Measurements from ENCODE around the gene TBC1D3E.
"Not testable (repeated sequence)": the region's sequence is repeated elsewhere in the genome, so short reads cannot be mapped to it uniquely, and the experiment has no call there.

The TBC1D3E gene

DNA sequence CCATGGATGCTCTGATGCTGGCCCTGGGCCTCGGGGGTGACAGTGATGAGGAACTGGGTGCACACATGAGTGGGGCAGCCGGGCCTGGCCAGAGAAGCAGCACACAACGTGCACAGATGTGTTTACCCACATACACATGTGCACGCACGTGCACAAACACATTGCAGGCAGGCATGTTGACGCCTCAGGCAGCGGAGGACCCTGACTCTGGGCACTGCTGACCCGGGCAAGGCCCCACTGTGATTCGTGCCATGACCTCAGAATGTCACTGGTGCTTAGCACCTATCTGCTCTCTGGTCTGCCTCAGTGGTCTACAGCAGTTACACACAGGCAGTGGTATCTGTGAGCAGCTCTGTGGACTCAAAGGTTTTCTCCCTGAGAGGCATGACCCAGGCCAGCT is at the start of gene TBC1D3E:
Gene TBC1D3E (plus strand): TSS at position 301 of the 400 bp plus-strand sequence. CDS start 1,545 bp downstream, outside the sequence.
- not testable (repeated sequence) for FAIRE-seq

DNA sequence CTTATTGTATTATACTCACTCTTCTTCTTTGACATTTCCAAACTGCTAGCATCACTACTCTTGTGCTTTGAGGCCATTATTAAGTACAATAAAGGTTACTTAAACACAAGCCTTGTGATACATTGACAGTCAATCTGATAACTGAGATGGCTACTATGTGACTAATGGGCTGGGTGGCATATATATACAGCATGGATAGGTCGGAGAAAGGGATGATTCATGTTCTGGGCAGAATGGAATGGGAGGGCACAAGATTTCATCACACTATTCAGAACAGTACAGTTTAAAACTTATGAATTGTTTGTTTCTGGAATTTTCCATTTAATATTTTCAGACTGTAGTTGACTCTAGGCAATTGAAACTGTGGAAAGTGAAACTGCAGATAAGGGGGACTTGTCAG is 40.4 kb upstream of the TBC1D3E start:
- not testable (repeated sequence) for FAIRE-seq

DNA sequence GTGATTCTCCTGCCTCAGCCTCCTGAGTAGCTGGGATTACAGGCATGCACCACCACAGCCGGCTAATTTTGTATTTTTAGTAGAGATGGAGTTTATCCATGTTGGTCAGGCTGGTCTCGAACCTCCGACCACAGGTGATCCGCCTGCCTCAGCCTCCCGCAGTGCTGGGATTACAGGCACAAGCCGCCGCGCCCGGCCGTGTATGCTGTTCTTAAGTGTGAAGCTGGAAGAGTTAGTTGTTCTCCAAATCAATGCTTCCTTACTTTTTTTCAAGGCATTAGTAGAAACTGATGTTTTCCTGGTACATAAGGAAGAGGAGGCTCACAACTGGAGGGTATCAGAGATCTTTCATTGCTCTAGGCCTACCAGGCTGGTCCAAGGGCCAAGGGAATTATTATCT is 39.6 kb upstream of the TBC1D3E start:
- not testable (repeated sequence) for FAIRE-seq

DNA sequence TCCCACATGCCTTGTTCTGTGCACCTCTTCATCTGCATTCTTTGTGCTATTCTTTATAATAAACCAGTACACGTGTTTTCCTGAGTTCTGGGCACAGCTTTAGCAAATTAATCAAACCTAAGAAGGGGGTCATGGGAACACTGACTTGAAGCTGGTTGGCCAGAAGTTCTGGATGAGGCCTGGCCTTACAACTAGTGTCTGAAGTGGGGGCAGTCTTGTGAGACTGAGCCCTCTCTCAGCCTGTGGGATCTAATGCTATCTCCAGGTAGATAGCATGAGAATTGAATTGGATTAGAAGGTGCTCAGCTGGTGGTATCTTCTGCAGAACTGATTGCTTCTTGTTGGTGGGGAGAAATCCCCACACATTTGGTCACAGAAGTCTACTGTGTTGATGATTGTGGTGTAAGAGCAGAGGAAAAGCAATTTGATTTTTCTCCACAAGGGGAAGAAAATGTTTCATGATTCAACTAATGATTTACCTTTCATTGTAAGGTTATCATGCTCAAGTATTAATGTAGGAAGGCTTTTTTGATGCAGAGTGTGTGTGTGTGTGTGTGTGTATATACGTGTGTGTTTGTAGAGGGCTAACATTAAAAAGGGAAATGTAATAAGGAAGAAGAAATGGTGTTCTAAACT is 33.6 kb upstream of the TBC1D3E start:
- FAIRE-seq = not testable (repeated sequence)

DNA sequence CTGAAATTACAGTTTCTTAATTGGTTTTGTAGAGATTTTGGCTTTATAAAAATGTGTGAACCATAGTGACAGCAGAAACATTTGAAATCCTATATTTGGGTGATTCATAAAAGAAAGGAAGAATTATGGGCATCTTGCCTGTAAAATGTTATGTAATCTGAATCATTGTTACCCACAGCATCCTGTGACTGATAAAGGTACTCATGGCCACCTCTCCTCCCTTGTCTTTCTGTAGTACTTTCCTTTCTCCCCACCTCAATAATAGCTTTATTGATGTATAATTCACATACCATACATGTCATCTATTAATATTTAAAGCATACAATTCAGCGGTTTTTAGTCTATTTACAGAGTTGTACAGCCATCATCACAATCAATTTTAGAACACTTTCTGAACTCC is 28.5 kb upstream of the TBC1D3E start:
- FAIRE-seq = not testable (repeated sequence)

DNA sequence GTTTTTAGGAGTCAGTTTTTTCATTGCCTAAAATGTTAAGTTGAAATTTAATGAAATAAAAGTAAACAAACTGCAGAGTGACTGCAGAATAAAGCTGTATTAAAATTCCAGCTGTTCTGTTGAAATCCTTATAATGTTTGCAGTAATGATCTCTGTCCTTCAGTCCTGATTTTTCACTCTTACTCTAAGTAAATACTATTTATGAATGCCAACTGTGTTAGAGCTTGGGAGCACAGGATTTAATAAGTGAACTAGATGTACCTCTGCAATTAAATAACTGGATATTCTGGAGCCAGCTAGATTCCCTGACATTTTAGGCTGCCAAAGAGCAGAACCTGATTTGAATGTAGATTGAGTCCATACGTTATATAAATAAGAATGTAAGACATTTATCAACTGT is 7.9 kb upstream of the TBC1D3E start:
- not testable (repeated sequence) for FAIRE-seq

DNA sequence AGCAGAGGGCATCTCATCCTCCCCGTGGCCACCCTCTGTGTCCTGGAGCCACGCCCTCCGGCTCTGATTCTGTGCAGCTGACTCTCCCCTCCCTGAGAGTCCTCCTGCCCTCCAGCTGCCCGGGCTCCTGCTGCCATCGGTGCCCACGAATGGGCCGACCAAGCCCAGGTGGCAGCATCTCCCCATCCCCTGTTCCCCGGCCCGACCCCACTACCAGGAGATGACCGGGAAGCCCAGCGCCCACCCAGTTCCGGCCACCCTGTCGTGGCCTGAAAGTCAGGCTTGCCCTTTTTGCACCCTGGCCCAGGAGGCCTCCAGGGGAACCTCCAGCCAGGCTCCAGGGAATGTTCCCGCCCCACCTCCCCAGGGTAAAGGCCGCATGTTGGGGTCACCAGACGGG is 7.1 kb downstream of the TBC1D3E start:
- FAIRE-seq = not testable (repeated sequence)

Data from A204.1 (cell line).